K562 (cell line): ENCODE data around the gene SC5D. TPM values are rescaled to one million over a fixed set of nuclear protein-coding genes. Genes with fewer than 3 reads are reported as not detected.
A peak's percentile ranks its signal among the peaks of the same experiment; 100 is the strongest.

Experiments used
- ATAC-seq: fragments of 200-7000 bp; cut with Tn5 transposase; 3 replicates; pipeline ENCODE4 v1.9.1; 2020; ENCODE audit warnings: moderate library complexity
- BruUV-seq: library from RNA; stranded (reverse); fragments of 400-500 nt; replicated peaks from 2 replicates; lab custom pipeline; 2021; lab: Mats Ljungman, UMichigan
- CTCF ChIA-PET: fragments of 300-600 bp; formaldehyde crosslinking; extraction: SDS; loops from one replicate; lab custom pipeline; 2021; ENCODE audit warnings: low intra/inter-chr PET ratio; lab: Yijun Ruan, JAX
- POLR2A ChIA-PET: fragments of 300-600, 350-650 bp; sonication (Branson Sonifier 250); formaldehyde crosslinking; extraction: SDS; loops from one replicate; lab custom pipeline; 2021; ENCODE audit warnings: antibody characterized with exemption, inconsistent platforms; lab: Yijun Ruan, JAX
- DNase-seq, 4 experiments: peaks; one replicate each; pipeline versions ENCODE4 v3.0.0 to v3.0.0-alpha.2; 2011 to 2018; ENCODE audit warnings: low spot score in 3 of 4, mixed read lengths in 3 of 4; ENCODE audit errors: extremely low read depth in 1 of 4
- FAIRE-seq: peaks from 2 replicates; lab custom pipeline; 2011; peaks lifted over from hg19 to GRCh38; lab: Jason Lieb, UNC
- H2AFZ ChIP-seq: 2 replicates; pipeline ENCODE4 v1.6.0; 2011; ENCODE audit warnings: low read depth, low read length, control low read depth, inconsistent platforms
- H3K27ac ChIP-seq: fragments of 200-600 bp; 3 replicates; pipeline ENCODE4 v1.8.0; 2011; ENCODE audit warnings: low read depth, mild to moderate bottlenecking, control low read depth, inconsistent platforms, low read length, moderate library complexity, mixed read lengths; ENCODE audit errors: extremely low read depth
- H3K27me3 ChIP-seq, 2 experiments: fragments of 300-600 bp in 1 of 2; 2 replicates in 1 of 2; 3 replicates in 1 of 2; pipeline versions ENCODE4 v1.6.0 to v1.8.0; 2011; ENCODE audit warnings: inconsistent platforms in 2 of 2, low read length in 2 of 2, mild to moderate bottlenecking in 1 of 2, mixed read lengths in 1 of 2, moderate library complexity in 1 of 2; ENCODE audit not compliant: control insufficient read depth in 2 of 2, insufficient read depth in 2 of 2
- H3K36me3 ChIP-seq: fragments of 300-600 bp; 3 replicates; pipeline ENCODE4 v1.8.0; 2011; ENCODE audit warnings: mild to moderate bottlenecking, low read length, inconsistent platforms; ENCODE audit not compliant: control insufficient read depth, insufficient read depth
- H3K4me1 ChIP-seq, 2 experiments: fragments of 200-600 bp in 1 of 2; replicated peaks in 1 of 2; 2 replicates in 1 of 2; 3 replicates in 1 of 2; pipeline versions ENCODE4 v1.5.1 to v1.8.0; 2011; ENCODE audit warnings: inconsistent platforms in 2 of 2, low read length in 2 of 2, mild to moderate bottlenecking in 1 of 2, mixed read lengths in 1 of 2, moderate library complexity in 1 of 2; ENCODE audit not compliant: control insufficient read depth in 2 of 2, insufficient read depth in 2 of 2
- H3K4me2 ChIP-seq: 2 replicates; pipeline ENCODE4 v1.6.1; 2011; ENCODE audit warnings: low read length, control low read depth, inconsistent platforms, mixed read lengths; ENCODE audit not compliant: insufficient read depth
- H3K4me3 ChIP-seq: fragments of 200-600 bp; sonication (generic), shearing (Covaris generic); 2 replicates; pipeline ENCODE4 v1.5.1; 2016; ENCODE audit warnings: control low read depth, inconsistent platforms
- H3K79me2 ChIP-seq: fragments of 200-600 bp; 3 replicates; pipeline ENCODE4 v1.8.0; 2011; ENCODE audit warnings: low read length, inconsistent platforms; ENCODE audit not compliant: control insufficient read depth, insufficient read depth
- H3K9ac ChIP-seq, 2 experiments: 2 replicates each; pipeline versions ENCODE4 v1.6.0 to v1.6.1; 2011; ENCODE audit warnings: low read depth in 2 of 2, low read length in 2 of 2, control low read depth in 1 of 2, inconsistent platforms in 1 of 2, mild to moderate bottlenecking in 1 of 2, mixed read lengths in 1 of 2; ENCODE audit not compliant: insufficient read depth in 1 of 2
- H3K9me1 ChIP-seq: one replicate; pipeline ENCODE4 v1.6.0; 2011; ENCODE audit warnings: inconsistent platforms, mild to moderate bottlenecking, low read length, moderate library complexity; ENCODE audit not compliant: control insufficient read depth, insufficient read depth
- H3K9me3 ChIP-seq: replicated peaks from 2 replicates; pipeline ENCODE4 v1.5.1; 2011; ENCODE audit warnings: low read depth, low read length, inconsistent platforms; ENCODE audit not compliant: control insufficient read depth, insufficient read depth
- H4K20me1 ChIP-seq: replicated peaks from 2 replicates; pipeline ENCODE4 v1.6.1; 2011; ENCODE audit warnings: low read length, inconsistent platforms, mixed read lengths; ENCODE audit not compliant: control insufficient read depth, insufficient read depth
- MBD2 ChIP-seq: sonication (generic); IDR thresholded peaks from 2 replicates; pipeline ENCODE4 v1.6.1; 2016; ENCODE audit warnings: low read depth, borderline replicate concordance
- MTA1 ChIP-seq: fragments of 450-650 bp; IDR thresholded peaks from 2 replicates; pipeline ENCODE4 v1.6.1; 2017; ENCODE audit warnings: borderline replicate concordance
- RAD21 ChIP-seq, 2 experiments: fragments of 250-450 bp in 1 of 2; fragments of 450-650 bp in 1 of 2; sonication (Bioruptor Pico) in 1 of 2; formaldehyde crosslinking in 1 of 2; IDR thresholded peaks in 1 of 2; conservative IDR thresholded peaks in 1 of 2; 2 replicates each; pipeline versions ENCODE4 v1.4.0 to v1.8.0; 2020 to 2022; ENCODE audit warnings: mild to moderate bottlenecking in 2 of 2, moderate library complexity in 1 of 2
- ZKSCAN1 ChIP-seq: fragments of 150-350 bp; IDR thresholded peaks from 2 replicates; pipeline ENCODE4 v1.6.1; 2016; ENCODE audit warnings: low read depth, low read length
- WGBS: fragments of 100-300 bp; shearing (Covaris generic); methylation state at CpG from one replicate; pipeline ENCODE4 v1.1.6; 2016; ENCODE audit warnings: low coverage, mixed read lengths; ENCODE audit not compliant: insufficient coverage; ENCODE audit errors: missing lambda C conversion rate; 5-methylcytosine and 5-hydroxymethylcytosine counted together
- in situ Hi-C: fragments of 300-500 bp; cut with MboI; formaldehyde crosslinking; loops from 4 replicates; pipeline ENCODE4 v1.15.0; 2018; ENCODE audit warnings: inconsistent platforms, mixed read lengths
- intact Hi-C: fragments of 100-400 bp; cut with micrococcal nuclease; formaldehyde crosslinking; loops from 2 replicates; pipeline ENCODE4 v1.14.2; 2022
- polyA plus RNA-seq, 8 experiments: library from polyadenylated mRNA; depleted of rRNA in 4 of 8; stranded (reverse) in 5 of 8; unstranded in 3 of 8; fragments of >200 nt; fragmentation: Nextera tagmentation in 2 of 8; fragmentation: Illumina TruSeq in 1 of 8; extraction: Ambion mirVana in 2 of 8; extraction: Trizol in 1 of 8; gene quantifications; 2 replicates each; pipeline versions ENCODE4 v1.2.1 to v1.2.3, GENCODE V29; 2011 to 2014; ENCODE audit warnings: inconsistent platforms in 1 of 8, missing spikeins in 1 of 8
- total RNA-seq, 7 experiments: library from RNA; depleted of rRNA in 6 of 7; stranded (reverse); fragments of >200 nt in 6 of 7; fragmentation: Illumina TruSeq in 2 of 7; extraction: Trizol in 2 of 7; gene quantifications; 2 replicates each; pipeline versions ENCODE4 v1.2.1 to v1.2.3, GENCODE V29; 2011 to 2021; ENCODE audit warnings: low replicate concordance in 1 of 7
- TF ChIP-seq, protein P1 (sequence below), 3 experiments: IDR thresholded peaks in 2 of 3; conservative IDR thresholded peaks in 1 of 3; 2 replicates each; pipeline ENCODE4 v1.5.1; 2011 to 2012; ENCODE audit warnings: low read length in 3 of 3, mild to moderate bottlenecking in 3 of 3, control low read depth in 2 of 3, improper control_type of control experiment in 1 of 3, inconsistent platforms in 1 of 3, low read depth in 1 of 3, mixed read lengths in 1 of 3, moderate library complexity in 1 of 3; ENCODE audit not compliant: insufficient read depth in 2 of 3

Gene SC5D
- total and polyA plus RNA-seq, 9 of the 15 experiments (the other 6 are each of a cell fraction or from before 2014, with no cell fraction given) = 7.6 to 84.0 (median 17.4) TPM

DNA sequence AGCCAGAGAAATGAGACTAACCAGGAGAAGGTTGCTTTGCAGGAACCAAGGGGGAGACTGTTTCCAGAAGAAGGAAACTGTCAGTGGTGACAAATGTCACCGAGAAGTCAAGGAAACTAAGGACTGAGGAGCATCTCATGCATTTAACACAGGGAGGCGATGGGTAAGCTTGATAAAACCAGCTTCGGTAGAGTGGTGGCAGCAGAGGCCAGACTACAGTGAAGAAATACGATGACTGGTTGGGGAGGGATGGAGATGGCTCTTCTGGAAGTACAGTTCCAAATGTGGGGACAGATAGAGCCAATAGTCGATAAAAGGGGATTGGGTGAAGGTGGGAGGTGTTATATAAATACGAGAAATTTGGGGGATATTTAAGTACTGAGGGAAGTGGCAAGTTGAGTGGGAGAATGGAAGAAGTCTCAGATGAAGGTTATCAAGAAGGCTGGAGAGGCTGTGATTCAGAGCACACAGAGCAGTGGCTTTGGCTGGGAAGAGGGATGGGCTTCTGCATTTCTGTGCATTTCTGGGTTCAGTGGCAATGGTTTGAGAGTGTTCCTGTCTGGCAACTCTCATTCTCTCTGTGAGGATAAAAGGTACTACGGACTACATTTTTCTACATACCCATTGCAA, 29.2 kb downstream of the SC5D start:
- Histone ChIP-seq H4K20me1 (no peaks in the 10 kb centered on the region), H3K27ac (no peak overlapping the region), H3K27me3 (no peaks in the 10 kb centered on the region), H2AFZ (no peak overlapping the region), H3K9me1 (no peaks in the 10 kb centered on the region), H3K4me1 (no peaks in the 10 kb centered on the region), H3K36me3 (no peaks in the 10 kb centered on the region), H3K4me2 (no peak overlapping the region), H3K4me3 (no peak overlapping the region), H3K79me2 (no peaks in the 10 kb centered on the region), H3K9me3 (no peaks in the 10 kb centered on the region), H3K9ac (no peak overlapping the region)
- FAIRE-seq = no peak
- TF ChIP-seq MTA1 (no peak), MBD2 (no peak), ZKSCAN1 (no peak), RAD21 (CRISPR knock-in tag; conservative IDR thresholded peaks at IDR 0.05 in 1 of 2, IDR thresholded peaks at IDR 0.05 in 1 of 2) (peak in 1 of 2 experiments; percentile 34; a peak in 1 of 4 replicates)
- TF ChIP-seq, protein P1, sequence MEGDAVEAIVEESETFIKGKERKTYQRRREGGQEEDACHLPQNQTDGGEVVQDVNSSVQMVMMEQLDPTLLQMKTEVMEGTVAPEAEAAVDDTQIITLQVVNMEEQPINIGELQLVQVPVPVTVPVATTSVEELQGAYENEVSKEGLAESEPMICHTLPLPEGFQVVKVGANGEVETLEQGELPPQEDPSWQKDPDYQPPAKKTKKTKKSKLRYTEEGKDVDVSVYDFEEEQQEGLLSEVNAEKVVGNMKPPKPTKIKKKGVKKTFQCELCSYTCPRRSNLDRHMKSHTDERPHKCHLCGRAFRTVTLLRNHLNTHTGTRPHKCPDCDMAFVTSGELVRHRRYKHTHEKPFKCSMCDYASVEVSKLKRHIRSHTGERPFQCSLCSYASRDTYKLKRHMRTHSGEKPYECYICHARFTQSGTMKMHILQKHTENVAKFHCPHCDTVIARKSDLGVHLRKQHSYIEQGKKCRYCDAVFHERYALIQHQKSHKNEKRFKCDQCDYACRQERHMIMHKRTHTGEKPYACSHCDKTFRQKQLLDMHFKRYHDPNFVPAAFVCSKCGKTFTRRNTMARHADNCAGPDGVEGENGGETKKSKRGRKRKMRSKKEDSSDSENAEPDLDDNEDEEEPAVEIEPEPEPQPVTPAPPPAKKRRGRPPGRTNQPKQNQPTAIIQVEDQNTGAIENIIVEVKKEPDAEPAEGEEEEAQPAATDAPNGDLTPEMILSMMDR (IDR thresholded peaks at IDR 0.05 in 2 of 3, conservative IDR thresholded peaks at IDR 0.05 in 1 of 3; ENCODE audit: insufficient read depth in 2 of 3, low read depth in 1 of 3, low read length in 3 of 3) = peak in 1 of 3 experiments; percentile 22; a peak in 1 of 6 replicates
- ChIA-PET CTCF (interaction anchor here (0.7 kb wide), 1 partner anchor 265 kb away, joined by 3 read pairs; no protein-coding TSS in a partner anchor), POLR2A (no interaction called here)
- WGBS = 2% methylated on average over 7 of the region's 7 CpGs
- ATAC-seq = peak; percentile 56; the same call in 1 of the 3 replicates
- no TSS peak for BruUV-seq
- DNase-seq = peak in 1 of 4 experiments; percentile 4
- in situ Hi-C loops (loop anchor here (10.0 kb wide), 1 partner anchor 273 kb away; no protein-coding TSS in a partner anchor), intact Hi-C loops (no loop called here)
